Measurements from ENCODE around the gene SLC51B.

SLC51B gene

DNA sequence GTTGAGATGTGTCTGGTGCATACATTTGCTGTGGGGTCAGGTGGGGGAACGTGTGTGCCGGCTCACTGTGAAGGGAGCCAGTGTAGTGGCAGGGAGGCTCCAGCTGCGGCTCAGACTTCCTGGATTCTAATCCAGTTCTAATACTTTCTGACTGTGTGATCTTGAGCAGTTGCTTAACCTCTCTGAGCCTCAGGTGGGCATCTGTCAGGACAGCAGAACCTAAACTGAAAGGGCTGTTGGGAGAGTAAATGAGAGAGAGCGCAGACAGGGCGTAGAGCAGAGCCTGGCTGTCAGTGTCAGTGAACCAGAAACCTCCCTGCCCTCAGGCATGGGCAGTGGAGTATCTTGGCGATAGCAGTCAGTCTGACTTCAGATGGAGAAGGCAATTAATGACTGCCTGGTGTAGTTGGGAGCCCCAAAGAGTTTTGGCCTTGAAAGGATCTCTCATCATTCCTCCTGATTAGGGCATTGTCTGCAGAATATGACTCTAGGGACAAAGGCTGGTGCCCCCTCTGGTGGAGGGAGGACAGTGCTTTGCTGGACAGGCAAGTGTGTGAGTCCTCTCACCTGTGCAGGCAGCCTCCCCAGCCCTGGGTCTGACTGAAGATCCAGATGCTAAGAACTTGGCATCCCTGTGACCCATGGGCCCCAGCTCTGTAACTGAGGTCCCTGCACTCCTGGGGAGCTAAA lies 40.9 kb downstream of the SLC51B start:
- no peak for DNase-seq (ENCODE audit: low spot score)
- peak; percentile 62 for TF ChIP-seq CTCF (IDR thresholded peaks at IDR 0.05; ENCODE audit: extremely low read depth, insufficient read depth, missing control alignments)
- in situ Hi-C loops (cut with MboI; ENCODE audit: low pct_unique_long_range_greater_than_20kb, low sequenced_read_pairs, unreplicated experiment): no loop called here

DNA sequence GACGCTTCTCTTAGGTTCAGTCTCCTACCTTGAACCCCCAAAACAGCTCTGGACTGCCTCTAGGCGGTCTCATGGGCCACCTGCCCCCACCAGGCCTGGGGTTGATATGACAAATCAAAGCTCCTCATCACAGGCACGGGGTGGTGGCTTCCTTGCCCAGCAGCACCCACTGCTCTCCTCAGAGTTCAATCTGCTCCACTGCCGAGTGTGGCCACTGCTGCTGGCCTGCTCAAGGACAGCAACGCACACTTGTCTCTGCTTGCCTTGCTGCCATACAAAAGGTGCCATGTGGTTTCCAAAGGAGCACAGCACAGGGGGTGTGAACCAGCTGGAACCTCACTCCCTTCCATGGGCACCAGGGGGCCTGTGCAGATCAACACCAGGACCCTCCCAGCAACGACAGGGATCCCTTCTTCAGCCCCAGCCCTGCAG lies 41.5 kb downstream of the SLC51B start:
- in situ Hi-C loops (cut with MboI; ENCODE audit: low pct_unique_long_range_greater_than_20kb, low sequenced_read_pairs, unreplicated experiment): no loop called here
- TF ChIP-seq CTCF (IDR thresholded peaks at IDR 0.05; ENCODE audit: extremely low read depth, insufficient read depth, missing control alignments): no peak
- DNase-seq (ENCODE audit: low spot score): no peak

DNA sequence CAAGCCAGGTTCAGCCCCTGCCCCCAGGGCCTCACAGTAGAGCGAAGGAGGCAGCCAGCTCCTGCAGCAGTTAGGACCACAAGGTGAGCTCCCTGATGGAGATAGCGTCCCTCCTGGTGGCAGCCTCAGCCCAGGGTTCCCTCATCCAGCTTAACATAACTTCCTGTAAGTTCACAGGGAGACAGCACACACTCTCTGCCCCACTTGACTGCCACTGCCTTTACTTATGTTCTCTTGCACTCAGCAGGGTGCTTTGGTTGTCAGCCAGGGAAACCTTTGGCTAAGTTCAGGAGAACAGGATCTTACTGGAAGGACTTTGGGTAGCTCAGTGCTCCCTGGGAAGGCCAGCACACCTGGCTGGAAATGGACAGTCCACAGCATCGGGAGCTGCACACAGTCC lies 42.2 kb downstream of the SLC51B start:
- no peak for TF ChIP-seq CTCF (IDR thresholded peaks at IDR 0.05; ENCODE audit: extremely low read depth, insufficient read depth, missing control alignments)
- no peak for DNase-seq (ENCODE audit: low spot score)
- in situ Hi-C loops (cut with MboI; ENCODE audit: low pct_unique_long_range_greater_than_20kb, low sequenced_read_pairs, unreplicated experiment): no loop called here

- no peak for TF ChIP-seq CTCF (IDR thresholded peaks at IDR 0.05; ENCODE audit: extremely low read depth, insufficient read depth, missing control alignments)
- DNase-seq (ENCODE audit: low spot score): no peak
- in situ Hi-C loops (cut with MboI; ENCODE audit: low pct_unique_long_range_greater_than_20kb, low sequenced_read_pairs, unreplicated experiment): no loop called here
Measured at GRCh38 chr15:65087873-65088642, 42.9 kb downstream of the SLC51B start.

GRCh38 chr15:65088643-65089021 lies 43.4 kb downstream of the SLC51B start:
- DNase-seq (ENCODE audit: low spot score): no peak
- in situ Hi-C loops (cut with MboI; ENCODE audit: low pct_unique_long_range_greater_than_20kb, low sequenced_read_pairs, unreplicated experiment): no loop called here
- TF ChIP-seq CTCF (IDR thresholded peaks at IDR 0.05; ENCODE audit: extremely low read depth, insufficient read depth, missing control alignments): no peak

GRCh38 chr15:65089206-65089824 lies 44.1 kb downstream of the SLC51B start:
- in situ Hi-C loops (cut with MboI; ENCODE audit: low pct_unique_long_range_greater_than_20kb, low sequenced_read_pairs, unreplicated experiment): no loop called here
- no peak for TF ChIP-seq CTCF (IDR thresholded peaks at IDR 0.05; ENCODE audit: extremely low read depth, insufficient read depth, missing control alignments)
- DNase-seq (ENCODE audit: low spot score): no peak

All from GM13977 (cell line).